Pancreas (tissue), 10 donors: ENCODE measurements around the gene LCN12. TPM values are rescaled to one million over a fixed set of nuclear protein-coding genes. Genes with fewer than 3 reads are reported as not detected.

Source experiments
- ATAC-seq, 4 donors: fragments of 200-7000 bp; cut with Tn5 transposase; one replicate each; pipeline versions ENCODE4 v1.8.0 to v1.9.1; 2020; ENCODE audit warnings: mild to moderate bottlenecking in 4 of 4, moderate library complexity in 4 of 4
- DNase-seq, 6 donors: peaks; one replicate each; pipeline ENCODE4 v3.0.0-alpha.2; 2020
- FAIRE-seq: peaks from 2 replicates; lab custom pipeline; 2012; peaks lifted over from hg19 to GRCh38; lab: Jason Lieb, UNC
- H3K27ac ChIP-seq, 4 donors: fragments of 200-600 bp; sonication (generic); 1 replicate in 3 of 4; 2 replicates in 1 of 4; pipeline versions ENCODE4 v1.5.0 to v1.8.0; 2020
- H3K27me3 ChIP-seq, 4 donors: fragments of 200-600 bp; one replicate each; pipeline ENCODE4 v1.8.0; 2021
- H3K36me3 ChIP-seq, 3 donors: fragments of 200-600 bp; sonication (generic) in 1 of 3; one replicate each; pipeline versions ENCODE4 v1.5.0 to v1.8.0; 2020 to 2021
- H3K4me1 ChIP-seq, 3 donors: fragments of 200-600 bp; one replicate each; pipeline ENCODE4 v1.8.0; 2021
- H3K4me3 ChIP-seq, 4 donors: fragments of 200-600 bp; sonication (generic) in 2 of 4; one replicate each; pipeline versions ENCODE4 v1.5.0 to v1.8.0; 2020 to 2021
- H3K9me3 ChIP-seq, 4 donors: fragments of 200-600 bp; one replicate each; pipeline ENCODE4 v1.8.0; 2021
- CTCF ChIP-seq, 4 donors: fragments of 200-600 bp; sonication (generic) in 3 of 4; IDR thresholded peaks; one replicate each; pipeline versions ENCODE4 v1.5.0 to v1.8.0; 2021; ENCODE audit warnings: antibody characterized with exemption in 4 of 4
- WGBS, 2 donors: extraction: QIAGEN DNeasy Blood & Tissue Kit; methylation state at CpG; one replicate each; pipeline ENCODE4 v1.1.7; 2013; 5-methylcytosine and 5-hydroxymethylcytosine counted together
- intact Hi-C, 3 donors: fragments of 100-400 bp; cut with DNase I; formaldehyde crosslinking; loops; one replicate each; pipeline versions ENCODE4 v1.11.1 to v1.14.2; 2022
- polyA plus RNA-seq, 2 donors: library from polyadenylated mRNA; stranded (reverse); fragments of 200-250 nt; gene quantifications; one replicate each; pipeline ENCODE4 v1.2.3, GENCODE V29; 2013
- total RNA-seq, 6 donors: library from RNA; stranded (reverse); fragmentation: NEBNext Ultra II Directional in 4 of 6; extraction: Animal tissue kit (Norgen Biotek cat#: 25700) in 4 of 6; gene quantifications; one replicate each; pipeline versions ENCODE4 v1.2.1 to v1.2.4, GENCODE V29; 2021 to 2023
- donor health status: healthy with polysubstance abuse.
- donor health status: DM: no; HTN: no; CAD: no; lungs with moderate emphysema.
- donor health status: DM: no; HTN: no; CAD: no.
- donor health status: control.
- donor health status: control.
- donor health status: Bipolar disorder and iron deficiency.
- donor health status: DM: yes; HTN: yes; CAD: no.
- donor health status: DM: no; HTN: no; CAD: no.
- donor health status: DM: no; HTN: no; CAD: no.
- donor health status: DM: yes; HTN: yes; CAD: no.

The LCN12 gene
- total and polyA plus RNA-seq, 8 donors, result 0.57 to 16.5 (median 3.4) TPM

GRCh38 chr9:136957461-136957860 is 5.4 kb downstream of the LCN12 start:
- no peaks in the 10 kb centered on the region for H3K27me3 ChIP-seq
- no peaks in the 10 kb centered on the region for H3K36me3 ChIP-seq
- ATAC-seq, result no peak
- no peaks in the 10 kb centered on the region for H3K9me3 ChIP-seq
- WGBS, 2 donors, result 91 to 94% methylated on average over 1 of the region's 1 CpG
- intact Hi-C loops, result loop anchor here in 1 of 3 donors (10.0 kb wide), 1 partner anchor 67 kb away; the partner anchor contains the start of gene ABCA2
- no peak overlapping the region for H3K4me3 ChIP-seq
- peak in 1 of 6 donors; percentile 2 for DNase-seq
- no peak for TF ChIP-seq CTCF (IDR thresholded peaks at IDR 0.05)
- no peaks in the 10 kb centered on the region for H3K4me1 ChIP-seq
- no peak for FAIRE-seq
- no peak overlapping the region for H3K27ac ChIP-seq

- no peak for TF ChIP-seq CTCF (IDR thresholded peaks at IDR 0.05)
- no peak for FAIRE-seq
- intact Hi-C loops, result loop anchor here in 1 of 3 donors (10.0 kb wide), 1 partner anchor 67 kb away; the partner anchor contains the start of gene ABCA2
- Histone ChIP-seq H3K4me3 (no peak overlapping the region), H3K27ac (no peak overlapping the region), H3K36me3 (no peaks in the 10 kb centered on the region), H3K27me3 (no peaks in the 10 kb centered on the region), H3K9me3 (no peaks in the 10 kb centered on the region), H3K4me1 (no peaks in the 10 kb centered on the region)
- 90 to 91% methylated on average over 6 of the region's 6 CpGs for WGBS, 2 donors
- peak in 1 of 6 donors; percentile 50 for DNase-seq
- ATAC-seq, result no peak
These were observed 5.8 kb downstream of the LCN12 start for GRCh38 chr9:136957901-136958300.

- 93 to 94% methylated on average over 7 of the region's 7 CpGs for WGBS, 2 donors
- no peaks in the 10 kb centered on the region for H3K9me3 ChIP-seq
- DNase-seq (no peak), ATAC-seq (no peak), FAIRE-seq (no peak)
- H3K27me3 ChIP-seq, result no peaks in the 10 kb centered on the region
- no peaks in the 10 kb centered on the region for H3K36me3 ChIP-seq
- TF ChIP-seq CTCF (IDR thresholded peaks at IDR 0.05), result no peak
- H3K4me3 ChIP-seq, result no peak overlapping the region
- intact Hi-C loops, result loop anchor here in 1 of 3 donors (10.0 kb wide), 1 partner anchor 66 kb away; the partner anchor contains the start of gene ABCA2
- no peaks in the 10 kb centered on the region for H3K4me1 ChIP-seq
- no peak overlapping the region for H3K27ac ChIP-seq
These were observed 6.4 kb downstream of the LCN12 start for GRCh38 chr9:136958473-136958872.

GRCh38 chr9:136958898-136959850 is 7.1 kb downstream of the LCN12 start:
- ATAC-seq, result no peak

More at GRCh38 chr9:136958898-136959850, 7.1 kb downstream of the LCN12 start:
- intact Hi-C loops, result loop anchor here in 1 of 3 donors (10.0 kb wide), 1 partner anchor 66 kb away; the partner anchor contains the start of gene ABCA2
- no peaks in the 10 kb centered on the region for H3K9me3 ChIP-seq
- DNase-seq (peak in 1 of 6 donors; percentile 76), FAIRE-seq (no peak)
- no peaks in the 10 kb centered on the region for H3K36me3 ChIP-seq
- H3K4me1 ChIP-seq, result no peaks in the 10 kb centered on the region
- no peak overlapping the region for H3K27ac ChIP-seq
- WGBS, 2 donors, result 83 to 91% methylated on average over 25 to 28 of the region's 28 CpGs
- H3K27me3 ChIP-seq, result no peaks in the 10 kb centered on the region
- TF ChIP-seq CTCF (IDR thresholded peaks at IDR 0.05), result no peak
- no peak overlapping the region for H3K4me3 ChIP-seq
